OCI-LY1 (cell line): ENCODE data around the gene HMGCS1.

Source experiments
- EZH2 ChIP-seq: fragments of 200-600 bp; sonication (generic), shearing (Covaris generic); IDR thresholded peaks from 2 replicates; pipeline ENCODE4 v1.8.0; 2017; ENCODE audit warnings: borderline replicate concordance, mixed run types, mild to moderate bottlenecking, antibody characterized with exemption, low read length, moderate library complexity, mixed read lengths
- TF ChIP-seq, protein P1 (sequence below): fragments of 200-600 bp; sonication (generic), shearing (Covaris generic); IDR thresholded peaks from 2 replicates; pipeline ENCODE4 v1.5.1; 2017; ENCODE audit warnings: mild to moderate bottlenecking, antibody characterized with exemption, low read length, moderate library complexity, mixed read lengths

DNA sequence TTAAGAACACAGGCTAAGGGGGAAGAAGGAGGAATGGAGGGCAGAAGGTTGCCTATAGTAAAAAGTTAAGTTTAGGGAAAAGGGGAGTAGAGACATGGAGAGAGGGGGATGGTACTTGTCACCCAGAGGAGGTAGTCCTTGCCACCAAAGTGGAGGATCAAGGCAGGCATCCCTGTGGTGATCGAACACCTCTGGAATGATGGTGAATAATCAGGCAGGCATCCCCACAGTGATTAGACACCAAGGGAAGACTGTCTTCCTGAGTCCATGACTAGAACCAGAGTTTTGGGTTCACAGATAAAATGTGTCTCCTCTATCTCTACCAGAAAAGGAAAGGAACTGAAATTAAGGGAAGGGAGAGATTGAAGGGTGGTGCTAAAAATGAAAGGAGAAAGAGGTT, 19.2 kb upstream of the HMGCS1 start:
- no peak for TF ChIP-seq EZH2
- TF ChIP-seq, protein P1, sequence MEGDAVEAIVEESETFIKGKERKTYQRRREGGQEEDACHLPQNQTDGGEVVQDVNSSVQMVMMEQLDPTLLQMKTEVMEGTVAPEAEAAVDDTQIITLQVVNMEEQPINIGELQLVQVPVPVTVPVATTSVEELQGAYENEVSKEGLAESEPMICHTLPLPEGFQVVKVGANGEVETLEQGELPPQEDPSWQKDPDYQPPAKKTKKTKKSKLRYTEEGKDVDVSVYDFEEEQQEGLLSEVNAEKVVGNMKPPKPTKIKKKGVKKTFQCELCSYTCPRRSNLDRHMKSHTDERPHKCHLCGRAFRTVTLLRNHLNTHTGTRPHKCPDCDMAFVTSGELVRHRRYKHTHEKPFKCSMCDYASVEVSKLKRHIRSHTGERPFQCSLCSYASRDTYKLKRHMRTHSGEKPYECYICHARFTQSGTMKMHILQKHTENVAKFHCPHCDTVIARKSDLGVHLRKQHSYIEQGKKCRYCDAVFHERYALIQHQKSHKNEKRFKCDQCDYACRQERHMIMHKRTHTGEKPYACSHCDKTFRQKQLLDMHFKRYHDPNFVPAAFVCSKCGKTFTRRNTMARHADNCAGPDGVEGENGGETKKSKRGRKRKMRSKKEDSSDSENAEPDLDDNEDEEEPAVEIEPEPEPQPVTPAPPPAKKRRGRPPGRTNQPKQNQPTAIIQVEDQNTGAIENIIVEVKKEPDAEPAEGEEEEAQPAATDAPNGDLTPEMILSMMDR, result no peak
